ENCODE data around the gene ILDR2.

DNA sequence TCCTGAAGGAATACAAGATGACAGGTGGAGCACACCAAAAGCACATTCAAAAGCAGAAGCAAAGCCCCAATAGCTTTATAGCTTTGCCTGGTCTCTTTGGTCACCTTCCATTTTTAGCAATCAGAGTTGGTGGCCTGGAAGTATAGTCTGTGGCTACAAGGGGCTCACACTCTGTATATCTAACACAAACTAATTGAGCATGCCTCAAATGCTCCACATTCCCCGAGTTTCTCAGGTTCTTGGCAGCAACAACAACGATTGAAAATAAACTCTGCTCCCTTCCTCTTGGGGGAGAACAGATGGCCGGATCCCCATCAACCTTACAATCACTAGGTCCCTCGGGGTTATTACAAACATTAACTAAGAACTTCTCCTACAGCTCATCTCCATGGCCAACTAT is 74.4 kb downstream of the ILDR2 start:
- TF ChIP-seq, protein P1, sequence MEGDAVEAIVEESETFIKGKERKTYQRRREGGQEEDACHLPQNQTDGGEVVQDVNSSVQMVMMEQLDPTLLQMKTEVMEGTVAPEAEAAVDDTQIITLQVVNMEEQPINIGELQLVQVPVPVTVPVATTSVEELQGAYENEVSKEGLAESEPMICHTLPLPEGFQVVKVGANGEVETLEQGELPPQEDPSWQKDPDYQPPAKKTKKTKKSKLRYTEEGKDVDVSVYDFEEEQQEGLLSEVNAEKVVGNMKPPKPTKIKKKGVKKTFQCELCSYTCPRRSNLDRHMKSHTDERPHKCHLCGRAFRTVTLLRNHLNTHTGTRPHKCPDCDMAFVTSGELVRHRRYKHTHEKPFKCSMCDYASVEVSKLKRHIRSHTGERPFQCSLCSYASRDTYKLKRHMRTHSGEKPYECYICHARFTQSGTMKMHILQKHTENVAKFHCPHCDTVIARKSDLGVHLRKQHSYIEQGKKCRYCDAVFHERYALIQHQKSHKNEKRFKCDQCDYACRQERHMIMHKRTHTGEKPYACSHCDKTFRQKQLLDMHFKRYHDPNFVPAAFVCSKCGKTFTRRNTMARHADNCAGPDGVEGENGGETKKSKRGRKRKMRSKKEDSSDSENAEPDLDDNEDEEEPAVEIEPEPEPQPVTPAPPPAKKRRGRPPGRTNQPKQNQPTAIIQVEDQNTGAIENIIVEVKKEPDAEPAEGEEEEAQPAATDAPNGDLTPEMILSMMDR (conservative IDR thresholded peaks at IDR 0.05 in 1 of 2, IDR thresholded peaks at IDR 0.05 in 1 of 2; ENCODE audit: low read depth in 1 of 2, low read length in 2 of 2), result no peak
- no peak for TF ChIP-seq EZH2 (IDR thresholded peaks at IDR 0.05; ENCODE audit: low read length, missing control alignments)
